GM21723 (cell line): ENCODE data around the gene AGPAT1.

Source experiments
- ATAC-seq: cut with Tn5 transposase; IDR thresholded peaks from one replicate; pipeline ENCODE4 v1.9.1; 2021; ENCODE audit warnings: mild to moderate bottlenecking, moderate library complexity; ENCODE audit not compliant: unreplicated experiment

The AGPAT1 gene

DNA sequence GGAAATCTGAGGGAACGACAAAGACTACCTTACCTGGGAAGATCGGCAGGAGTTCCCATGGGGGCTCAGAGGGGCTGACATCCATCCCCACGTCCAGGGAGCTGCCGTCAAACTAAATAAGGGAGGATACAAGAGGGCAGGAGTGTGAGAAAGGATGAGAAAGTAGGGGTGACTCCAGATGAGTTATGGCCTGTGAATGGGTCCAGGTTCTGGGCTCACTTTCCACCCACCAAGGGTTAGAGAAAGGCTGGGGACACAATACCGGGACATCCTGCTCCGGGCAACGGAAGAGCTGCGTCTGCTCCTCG lies 48.5 kb downstream of the AGPAT1 start:
- no peak for ATAC-seq

DNA sequence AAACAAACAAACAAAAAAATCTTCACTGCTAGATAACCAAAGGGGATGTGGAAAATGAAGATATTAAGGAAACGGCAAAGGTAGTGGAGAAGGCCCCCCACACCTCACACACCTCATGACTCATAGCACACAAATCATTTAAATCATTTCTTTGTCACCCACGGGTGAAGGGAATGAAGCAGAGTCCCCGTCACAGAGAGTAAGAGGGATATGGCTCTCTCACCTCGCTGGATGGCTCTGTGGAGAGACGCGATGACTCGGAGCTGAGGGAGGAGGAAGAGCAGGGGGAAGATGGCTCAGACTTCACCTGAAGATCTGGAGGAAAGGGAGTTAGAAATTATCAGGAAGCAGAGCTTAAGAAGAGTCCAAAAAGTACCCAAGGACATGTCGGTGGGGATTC lies 49.0 kb downstream of the AGPAT1 start:
- no peak for ATAC-seq

DNA sequence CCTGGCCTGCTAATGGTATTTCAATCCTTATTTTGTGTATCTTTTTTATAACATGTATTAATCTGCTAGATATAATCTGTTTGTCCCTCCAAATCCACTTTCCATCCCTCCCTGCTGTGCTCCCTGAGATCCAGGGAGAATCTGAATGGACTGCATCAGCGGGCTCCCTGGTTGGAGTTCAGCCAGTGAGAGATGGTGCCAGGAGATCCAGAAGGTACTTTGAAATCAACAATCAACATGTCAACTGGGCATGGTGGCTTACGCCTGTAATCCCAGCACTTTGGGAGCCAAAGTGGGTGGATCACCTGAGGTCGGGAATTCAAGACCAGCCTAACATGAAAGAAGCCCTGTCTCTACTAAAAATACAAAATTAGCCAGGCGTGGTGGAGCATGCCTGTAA lies 52.2 kb downstream of the AGPAT1 start:
- no peak for ATAC-seq

DNA sequence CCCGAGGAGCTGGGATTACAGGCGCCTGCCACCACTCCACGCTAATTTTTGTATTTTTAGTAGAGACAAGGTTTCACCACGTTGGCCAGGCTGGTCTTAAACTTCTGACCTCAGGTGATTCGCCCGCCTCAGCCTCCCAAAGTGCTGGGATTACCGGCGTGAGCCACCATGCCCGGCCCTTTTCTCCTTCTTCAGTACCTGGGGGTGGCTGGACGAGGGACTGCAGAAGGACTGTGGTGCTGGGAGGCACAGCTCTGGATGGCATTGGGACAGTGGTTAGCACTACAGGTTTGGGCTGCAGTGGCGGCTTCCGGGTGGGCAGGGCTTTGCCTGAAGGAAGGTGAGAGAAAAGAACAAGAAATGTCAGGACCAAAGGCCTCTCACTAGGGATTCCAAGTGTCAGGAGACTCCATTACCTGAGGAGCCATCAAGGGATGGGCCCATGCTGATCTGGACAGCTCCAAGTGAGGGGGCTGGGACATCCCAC lies 55.3 kb downstream of the AGPAT1 start:
- ATAC-seq: no peak

DNA sequence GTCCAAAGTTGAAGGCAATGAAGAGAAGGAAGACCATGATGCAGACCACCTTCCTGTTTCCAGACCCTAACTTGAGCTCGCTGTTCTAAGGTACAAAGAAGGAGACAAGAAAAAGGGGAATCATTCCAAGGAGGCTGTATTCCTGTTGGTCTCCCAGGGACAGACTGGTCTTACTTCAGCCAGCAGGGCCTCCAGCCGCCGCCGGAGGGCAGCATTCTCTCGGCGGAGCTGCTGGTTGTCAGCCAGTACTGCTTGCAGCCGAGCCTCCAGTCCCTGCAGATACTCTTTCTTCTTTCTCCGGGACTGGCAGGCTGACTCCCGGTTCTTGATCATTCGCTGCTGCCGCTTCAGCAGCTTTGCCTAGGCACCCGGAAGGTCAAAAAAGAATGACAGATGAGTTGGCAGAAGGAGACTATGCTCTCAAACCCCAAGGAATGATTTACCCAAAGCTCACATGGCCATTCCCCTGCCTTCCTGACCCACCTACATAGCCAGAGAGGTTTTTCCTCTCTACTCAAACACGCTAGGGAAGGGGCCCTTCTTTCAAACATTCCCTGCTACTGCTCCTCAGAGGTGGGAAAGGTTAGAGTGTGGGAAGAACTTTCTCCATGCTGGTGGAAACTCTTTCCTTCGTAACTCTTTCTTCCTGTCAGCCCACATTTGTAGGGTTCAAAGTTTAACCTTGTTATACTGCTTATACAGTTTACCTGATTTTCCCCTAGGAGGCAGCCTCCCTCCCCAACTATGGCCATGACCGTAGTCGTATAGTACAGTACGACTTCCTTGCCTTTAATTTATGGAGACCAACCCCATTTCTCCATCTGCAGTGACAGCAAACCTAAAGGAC lies 56.9 kb downstream of the AGPAT1 start:
- no peak for ATAC-seq
